Measurements from ENCODE around the gene TLR3.

DNA sequence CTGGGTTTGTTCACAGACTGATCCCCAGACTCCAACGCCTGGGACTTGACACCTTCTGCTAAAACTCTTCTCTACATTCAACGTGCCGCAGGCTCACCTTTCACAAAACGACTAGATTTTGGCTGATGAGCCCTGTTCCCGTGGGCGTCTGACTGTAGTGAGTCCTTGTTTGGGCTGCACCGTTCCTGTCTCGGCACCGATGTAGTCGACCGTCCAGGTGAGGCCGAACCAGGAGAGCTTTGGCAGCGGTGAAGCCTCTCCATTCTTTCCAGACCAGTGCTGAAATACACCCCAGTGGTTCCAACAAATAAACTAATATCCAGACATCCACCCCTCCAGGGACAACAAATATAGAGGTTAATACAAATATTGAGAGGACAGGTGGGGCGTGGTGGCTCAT lies 45.0 kb upstream of the TLR3 start:
- no peak for TF ChIP-seq POLR2AphosphoS5 (IDR thresholded peaks at IDR 0.05)
- TF ChIP-seq POLR2A (IDR thresholded peaks at IDR 0.05), result no peak

Data from breast epithelium (tissue), 3 donors.